Measurements from ENCODE around the gene COL9A2.

The COL9A2 gene

DNA sequence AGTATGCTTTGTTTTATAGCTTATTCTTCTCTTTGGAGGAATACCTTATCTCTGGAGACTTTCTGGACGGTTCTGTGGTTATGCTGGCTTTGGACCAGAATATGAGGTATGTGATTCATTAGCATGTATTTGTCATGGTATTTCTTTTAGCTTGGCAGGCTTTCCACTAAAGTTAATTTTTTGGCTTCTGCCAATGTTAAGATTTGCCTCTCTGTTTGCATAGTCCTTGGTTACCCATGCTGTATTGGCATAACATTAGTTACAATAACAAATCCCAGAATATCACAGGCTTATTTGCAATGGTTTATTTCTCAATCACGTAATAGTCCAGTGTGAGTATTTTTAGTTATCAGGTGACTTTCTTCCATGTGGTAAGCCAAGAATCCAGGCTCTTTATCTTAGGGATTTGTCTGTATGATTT lies 49.3 kb downstream of the COL9A2 start:
- H3K27me3 Mint-ChIP-seq, result no peaks in the 10 kb centered on the region
- H3K9me3 Mint-ChIP-seq, result no peaks in the 10 kb centered on the region
- H3K36me3 Mint-ChIP-seq (ENCODE audit: low read depth), result peaks cover 72% of the 10 kb centered on the region
- no peak for DNase-seq
- H3K4me1 Mint-ChIP-seq, result peaks cover 63% of the 10 kb centered on the region
- no peak for ATAC-seq
- H3K4me3 Mint-ChIP-seq, result no peak overlapping the region
- no peak overlapping the region for H3K27ac Mint-ChIP-seq

DNA sequence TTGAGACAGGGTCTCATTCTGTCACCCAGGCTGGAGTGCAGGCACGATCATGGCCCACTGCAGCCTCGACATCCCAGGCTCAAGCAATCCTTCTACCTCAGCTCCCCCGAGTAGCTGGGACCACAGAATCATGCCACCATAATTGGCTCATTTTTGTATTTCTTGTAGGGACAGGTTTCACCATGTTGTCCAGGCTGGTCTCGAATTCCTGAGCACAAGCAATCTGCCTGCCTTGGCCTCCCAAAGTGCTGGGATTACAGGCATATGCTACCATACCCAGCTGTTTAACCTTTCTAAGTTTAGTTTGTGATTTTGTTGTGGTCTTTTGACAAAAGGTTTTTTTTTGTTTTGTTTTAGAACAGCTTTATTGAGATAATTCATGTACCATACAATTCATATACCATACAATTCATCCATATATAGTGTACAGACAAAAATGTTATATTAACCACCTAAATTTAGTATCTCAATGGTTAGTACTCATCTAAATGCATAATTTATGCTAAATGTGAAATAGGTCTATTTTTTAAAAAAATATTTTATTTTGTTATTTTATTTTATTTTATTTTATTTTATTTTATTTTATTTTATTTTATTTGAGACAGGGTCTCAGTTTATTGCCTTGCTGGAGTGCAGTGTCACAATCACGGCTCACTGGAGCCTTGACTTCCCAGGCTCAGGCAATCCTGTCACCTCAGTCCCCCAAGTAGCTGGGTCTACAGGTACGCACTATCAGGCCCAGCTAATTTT lies 50.1 kb downstream of the COL9A2 start:
- peaks cover 72% of the 10 kb centered on the region for H3K36me3 Mint-ChIP-seq (ENCODE audit: low read depth)
- no peak overlapping the region for H3K4me3 Mint-ChIP-seq
- H3K27ac Mint-ChIP-seq, result no peak overlapping the region
- no peaks in the 10 kb centered on the region for H3K27me3 Mint-ChIP-seq
- DNase-seq (no peak), ATAC-seq (no peak)
- H3K4me1 Mint-ChIP-seq, result peaks cover 64% of the 10 kb centered on the region
- no peaks in the 10 kb centered on the region for H3K9me3 Mint-ChIP-seq

DNA sequence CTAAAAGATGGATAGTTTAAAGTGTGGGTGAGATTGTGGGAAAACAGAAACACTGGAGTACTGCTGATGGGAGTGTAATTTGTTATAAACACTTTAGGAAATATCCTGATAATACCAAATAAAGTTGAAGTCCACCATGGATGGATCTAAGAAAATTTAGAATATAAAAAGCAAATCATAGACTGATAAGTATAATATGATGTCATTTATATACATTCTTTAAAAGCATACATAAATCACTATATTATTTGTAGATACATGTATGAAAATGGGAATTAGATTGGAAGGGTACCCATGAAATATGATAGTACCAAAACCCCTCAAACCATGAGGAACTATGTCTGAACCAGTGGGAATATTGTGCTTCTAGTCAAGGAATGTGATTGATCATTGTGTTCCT lies 51.2 kb downstream of the COL9A2 start:
- no peak for DNase-seq
- Mint-ChIP-seq H3K9me3 (no peaks in the 10 kb centered on the region), H3K4me3 (no peak overlapping the region), H3K27ac (no peak overlapping the region), H3K4me1 (peaks cover 66% of the 10 kb centered on the region), H3K36me3 (ENCODE audit: low read depth) (peaks cover 73% of the 10 kb centered on the region), H3K27me3 (no peaks in the 10 kb centered on the region)
- ATAC-seq, result no peak

DNA sequence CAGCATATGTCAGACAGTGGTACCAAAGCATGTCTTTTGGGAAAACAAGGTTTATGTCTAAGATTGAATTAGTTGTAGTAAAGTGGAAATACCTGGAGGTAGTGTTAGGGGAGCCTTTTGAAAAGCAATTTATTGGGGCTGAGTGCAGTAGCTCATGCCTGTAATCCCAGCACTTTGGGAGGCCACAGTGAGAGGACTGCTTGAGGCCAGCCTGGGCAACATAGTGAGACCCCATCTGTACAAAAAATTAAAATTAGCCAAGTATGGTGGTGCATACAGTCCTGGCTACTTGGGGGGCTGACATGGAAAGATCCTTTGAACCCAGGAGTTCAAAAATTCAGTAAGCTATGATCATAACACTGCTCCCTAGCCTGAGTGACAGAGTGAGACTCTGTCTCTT lies 51.8 kb downstream of the COL9A2 start:
- peaks cover 66% of the 10 kb centered on the region for H3K4me1 Mint-ChIP-seq
- no peak overlapping the region for H3K27ac Mint-ChIP-seq
- H3K9me3 Mint-ChIP-seq, result no peaks in the 10 kb centered on the region
- DNase-seq (no peak), ATAC-seq (no peak)
- H3K36me3 Mint-ChIP-seq (ENCODE audit: low read depth), result peaks cover 73% of the 10 kb centered on the region
- no peak overlapping the region for H3K4me3 Mint-ChIP-seq
- H3K27me3 Mint-ChIP-seq, result no peaks in the 10 kb centered on the region

DNA sequence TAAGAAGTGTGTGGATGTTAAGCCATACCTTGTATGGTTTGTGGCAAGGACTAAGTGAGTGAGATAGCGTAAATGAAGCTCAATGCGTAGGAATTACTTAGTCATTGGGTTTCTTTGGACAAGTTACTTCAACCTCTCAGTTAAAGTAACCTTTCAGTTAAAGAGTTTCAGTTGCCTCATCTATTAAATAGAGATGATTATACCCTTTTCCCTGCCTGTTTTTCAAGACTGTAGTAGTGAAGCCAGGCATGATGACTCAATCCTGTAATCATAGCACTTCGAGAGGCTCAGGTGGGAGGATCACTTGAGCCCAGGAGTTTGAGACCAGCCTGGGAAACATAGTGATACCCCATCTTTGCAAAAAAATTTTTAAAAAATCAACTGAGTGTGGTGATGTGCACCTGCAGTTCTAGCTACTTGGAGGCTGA lies 52.7 kb downstream of the COL9A2 start:
- peak overlapping the region; percentile 90 for H3K27ac Mint-ChIP-seq
- H3K4me1 Mint-ChIP-seq, result peaks cover 66% of the 10 kb centered on the region
- H3K27me3 Mint-ChIP-seq, result no peaks in the 10 kb centered on the region
- H3K36me3 Mint-ChIP-seq (ENCODE audit: low read depth), result peaks cover 71% of the 10 kb centered on the region
- DNase-seq (peak; percentile 22), ATAC-seq (peak; percentile 97)
- H3K9me3 Mint-ChIP-seq, result no peaks in the 10 kb centered on the region
- peak overlapping the region; percentile 61 for H3K4me3 Mint-ChIP-seq

DNA sequence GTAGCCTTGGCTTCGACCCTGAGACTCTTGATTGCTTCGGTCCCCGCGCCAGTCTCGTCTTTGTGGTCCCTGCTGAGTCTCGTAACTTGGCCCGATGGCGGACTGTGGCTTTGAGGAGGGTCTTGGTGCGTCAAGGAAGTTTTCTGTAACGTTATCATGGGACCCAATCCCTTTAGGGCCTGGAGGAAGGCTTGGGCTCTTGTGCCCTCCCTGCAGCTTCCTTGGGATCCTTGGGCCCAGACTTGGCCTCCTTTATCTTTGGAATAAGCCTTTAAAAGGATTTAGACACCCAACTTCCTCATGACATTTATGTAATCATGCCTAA lies 58.7 kb downstream of the COL9A2 start:
- ATAC-seq, result no peak
- peaks cover 62% of the 10 kb centered on the region for H3K4me1 Mint-ChIP-seq
- no peaks in the 10 kb centered on the region for H3K9me3 Mint-ChIP-seq
- H3K27me3 Mint-ChIP-seq, result no peaks in the 10 kb centered on the region
- H3K4me3 Mint-ChIP-seq, result peak overlapping the region; percentile 92
- no peak for DNase-seq
- H3K27ac Mint-ChIP-seq, result peak overlapping the region; percentile 96
- peaks cover 37% of the 10 kb centered on the region for H3K36me3 Mint-ChIP-seq (ENCODE audit: low read depth)

DNA sequence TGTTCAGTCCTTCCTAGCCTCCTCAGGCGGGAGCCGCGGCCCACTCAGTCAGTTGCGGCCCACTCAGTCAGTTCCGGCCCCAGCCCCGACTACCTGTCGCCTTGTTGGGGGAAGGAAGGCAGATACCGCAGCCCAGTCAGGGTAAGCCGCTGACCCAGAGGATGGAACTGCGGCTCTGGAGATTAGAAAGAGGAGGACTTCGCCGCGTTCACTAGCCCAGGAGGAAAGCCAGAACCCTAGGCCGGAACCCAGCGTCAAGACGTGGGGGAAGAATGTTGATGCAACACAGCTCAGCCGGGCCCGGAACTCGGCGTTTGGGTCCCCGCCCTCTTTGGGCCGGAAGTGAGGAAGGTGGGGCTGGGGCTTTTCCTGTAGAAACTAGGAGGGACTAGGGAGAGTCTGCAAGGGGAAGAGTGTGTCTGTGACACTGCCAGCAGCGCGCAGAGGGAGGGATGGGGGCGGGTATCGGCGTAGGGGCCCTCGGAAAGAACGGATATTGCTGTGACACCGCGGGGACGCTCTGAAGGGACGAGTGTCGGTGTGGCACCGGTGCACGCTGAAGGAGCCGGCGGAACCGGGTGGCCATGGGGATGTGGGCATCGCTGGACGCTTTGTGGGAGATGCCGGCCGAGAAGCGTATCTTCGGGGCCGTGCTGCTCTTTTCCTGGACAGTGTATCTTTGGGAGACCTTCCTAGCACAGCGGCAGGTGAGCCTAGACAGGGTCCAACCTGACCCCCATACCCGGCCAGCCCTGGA lies 59.2 kb downstream of the COL9A2 start, which contains the start of gene ZMPSTE24:
Gene ZMPSTE24 (plus strand): TSS at position 549 of the 757 bp plus-strand sequence. CDS start 36 bp downstream, at position 585.
- H3K4me1 Mint-ChIP-seq, result peaks cover 57% of the 10 kb centered on the region
- ATAC-seq, result peak; percentile 99
- peak; percentile 93 for DNase-seq
- H3K27ac Mint-ChIP-seq, result peak within 1 kb of the TSS; percentile 96
- H3K4me3 Mint-ChIP-seq, result peak within 1 kb of the TSS; percentile 92
- no peaks in the 10 kb centered on the region for H3K27me3 Mint-ChIP-seq
- peaks cover 32% of the 10 kb centered on the region for H3K36me3 Mint-ChIP-seq (ENCODE audit: low read depth)
- H3K9me3 Mint-ChIP-seq, result no peaks in the 10 kb centered on the region

DNA sequence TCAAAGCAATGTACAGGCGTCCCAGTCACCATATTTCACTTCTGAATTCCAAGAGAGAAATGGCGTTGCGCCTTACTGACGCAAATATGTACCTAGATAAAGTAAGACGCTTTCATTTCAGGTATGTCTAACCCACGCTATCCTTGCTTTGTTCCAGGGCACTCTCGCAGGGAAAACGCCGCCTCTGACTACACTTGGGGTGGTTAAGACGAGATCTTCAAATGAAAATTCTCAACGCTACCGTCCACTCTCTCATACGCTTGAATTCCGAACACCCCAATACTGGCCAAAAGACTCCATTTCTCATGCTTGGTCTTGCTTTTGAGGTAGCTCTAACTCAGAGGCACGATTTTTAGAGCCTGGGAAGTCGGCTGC lies 59.8 kb downstream of the COL9A2 start:
- H3K9me3 Mint-ChIP-seq, result no peaks in the 10 kb centered on the region
- H3K4me1 Mint-ChIP-seq, result peaks cover 53% of the 10 kb centered on the region
- peak overlapping the region; percentile 92 for H3K4me3 Mint-ChIP-seq
- peak overlapping the region; percentile 96 for H3K27ac Mint-ChIP-seq
- peaks cover 28% of the 10 kb centered on the region for H3K36me3 Mint-ChIP-seq (ENCODE audit: low read depth)
- DNase-seq (no peak), ATAC-seq (no peak)
- no peaks in the 10 kb centered on the region for H3K27me3 Mint-ChIP-seq

DNA sequence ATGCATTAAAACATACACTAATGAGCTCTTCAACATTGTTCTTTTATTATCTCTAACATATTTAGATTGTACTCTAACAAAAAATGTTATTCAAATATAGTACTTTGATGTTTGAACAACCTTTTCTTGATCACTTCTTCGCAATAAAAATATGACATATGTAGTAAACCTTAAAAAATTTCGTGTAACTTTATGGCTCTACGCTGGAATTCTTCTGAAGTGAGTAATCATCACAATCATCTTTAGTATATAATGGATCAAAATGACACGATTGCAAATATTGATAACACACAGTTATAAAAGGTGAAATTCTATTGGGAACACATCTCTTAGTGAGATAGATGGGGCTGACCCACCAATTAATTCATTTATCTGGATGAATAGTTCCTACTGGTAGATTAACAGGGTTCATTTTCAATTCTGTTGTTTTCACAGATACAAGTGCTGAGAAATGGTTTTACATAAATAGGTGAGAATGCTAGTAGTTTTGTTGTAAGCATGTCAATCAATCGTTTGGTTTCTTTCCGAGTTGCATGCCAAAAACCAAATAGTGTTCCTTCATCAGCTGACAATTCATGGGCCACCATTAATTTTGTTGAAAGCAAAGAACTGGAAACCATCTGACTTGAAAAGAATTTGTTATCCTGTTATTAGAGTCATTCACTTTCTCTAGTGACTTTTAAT lies 60.5 kb downstream of the COL9A2 start:
- H3K36me3 Mint-ChIP-seq (ENCODE audit: low read depth), result peaks cover 20% of the 10 kb centered on the region
- H3K9me3 Mint-ChIP-seq, result no peaks in the 10 kb centered on the region
- no peak for DNase-seq
- H3K27me3 Mint-ChIP-seq, result no peaks in the 10 kb centered on the region
- H3K4me3 Mint-ChIP-seq, result peak overlapping the region; percentile 92
- peak overlapping the region; percentile 96 for H3K27ac Mint-ChIP-seq
- no peak for ATAC-seq
- H3K4me1 Mint-ChIP-seq, result peaks cover 49% of the 10 kb centered on the region

DNA sequence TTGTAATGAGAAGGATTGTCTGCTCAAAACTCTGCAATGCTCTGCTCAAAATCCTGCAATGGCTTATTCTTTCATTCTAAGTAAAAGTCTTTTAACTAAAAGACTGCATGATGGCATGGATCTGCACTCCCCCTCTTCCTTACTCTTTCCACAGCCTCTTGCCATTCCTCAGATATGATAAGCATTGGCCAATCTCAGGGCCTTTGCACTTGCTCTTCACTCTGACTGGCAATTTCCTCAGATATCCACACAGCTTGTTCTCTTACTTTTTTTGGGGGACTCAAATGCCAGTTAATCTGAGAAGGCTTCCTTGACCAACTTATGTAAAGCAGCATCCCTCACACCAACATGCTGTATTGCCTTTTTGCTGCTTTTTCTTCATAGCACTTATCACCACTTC lies 61.9 kb downstream of the COL9A2 start:
- H3K4me1 Mint-ChIP-seq, result peaks cover 37% of the 10 kb centered on the region
- ATAC-seq, result no peak
- no peak overlapping the region for H3K27ac Mint-ChIP-seq

DNA sequence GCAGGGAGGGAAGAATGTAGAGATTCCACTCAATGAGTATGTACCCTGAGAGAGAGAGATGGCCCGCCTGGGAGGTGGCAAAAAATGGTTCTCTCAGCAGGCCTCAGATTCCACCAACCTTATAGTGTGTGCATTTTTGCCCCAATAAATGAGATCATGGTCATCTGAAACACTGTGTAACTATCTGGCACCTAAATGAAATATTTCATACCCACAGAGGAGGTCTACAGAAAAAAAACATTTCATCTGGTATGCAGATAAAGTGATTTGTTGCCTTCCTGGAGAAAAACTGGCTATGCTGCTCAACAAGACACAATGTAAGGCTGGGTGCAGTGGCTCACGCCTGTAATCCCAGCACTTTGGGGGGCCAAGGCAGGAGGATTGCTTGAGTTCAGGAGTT lies 64.5 kb downstream of the COL9A2 start:
- H3K4me1 Mint-ChIP-seq, result peaks cover 18% of the 10 kb centered on the region
- no peak for DNase-seq
- no peak for ATAC-seq
- H3K4me3 Mint-ChIP-seq, result no peak overlapping the region
- no peak overlapping the region for H3K27ac Mint-ChIP-seq
- H3K9me3 Mint-ChIP-seq, result no peaks in the 10 kb centered on the region
- H3K36me3 Mint-ChIP-seq (ENCODE audit: low read depth), result peaks cover 1% of the 10 kb centered on the region
- H3K27me3 Mint-ChIP-seq, result no peaks in the 10 kb centered on the region

More for the DNA sequence above, 61.9 kb downstream of the COL9A2 start:
- Mint-ChIP-seq H3K4me3 (no peak overlapping the region), H3K9me3 (no peaks in the 10 kb centered on the region), H3K27me3 (no peaks in the 10 kb centered on the region), H3K36me3 (ENCODE audit: low read depth) (peaks cover 7% of the 10 kb centered on the region)
- DNase-seq, result no peak

DNA sequence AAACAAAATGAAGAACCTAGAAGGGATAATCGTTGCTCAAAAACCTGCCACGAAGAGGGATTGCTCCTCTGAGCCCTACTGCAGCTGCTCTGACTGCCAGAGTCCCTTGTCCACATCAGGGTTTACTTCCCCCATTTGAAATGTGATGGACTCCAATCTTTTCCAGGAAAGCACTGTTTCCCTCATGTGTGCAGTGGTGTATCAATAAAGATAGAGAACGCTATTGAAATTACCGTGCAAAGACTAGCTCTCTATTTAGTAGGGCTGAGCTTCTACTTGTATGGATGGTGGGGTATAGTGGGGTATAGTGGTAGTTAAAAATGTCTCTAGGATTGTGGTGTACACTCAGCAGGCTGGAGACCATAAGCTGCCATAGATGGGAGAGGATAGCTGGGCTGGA lies 65.6 kb downstream of the COL9A2 start:
- H3K36me3 Mint-ChIP-seq (ENCODE audit: low read depth), result no peaks in the 10 kb centered on the region
- peaks cover 11% of the 10 kb centered on the region for H3K4me1 Mint-ChIP-seq
- no peak overlapping the region for H3K4me3 Mint-ChIP-seq
- DNase-seq, result no peak
- no peaks in the 10 kb centered on the region for H3K27me3 Mint-ChIP-seq
- no peaks in the 10 kb centered on the region for H3K9me3 Mint-ChIP-seq
- ATAC-seq, result no peak
- H3K27ac Mint-ChIP-seq, result no peak overlapping the region

Data from activated naive CD8-positive, alpha-beta T cell treated with anti-CD3 and anti-CD28 coated beads, Interleukin-2, amount 50 U/mL, for 24 hours (primary cell).